HG03457 (cell line): ENCODE results near the gene WDR7.

Source experiments
- ATAC-seq: cut with Tn5 transposase; IDR thresholded peaks from one replicate; pipeline ENCODE4 v1.9.1; 2021; ENCODE audit warnings: moderate number of reproducible peaks; ENCODE audit not compliant: unreplicated experiment

The WDR7 gene

GRCh38 chr18:56721031-56721430, 69.9 kb downstream of the WDR7 start:
- no peak for ATAC-seq

DNA sequence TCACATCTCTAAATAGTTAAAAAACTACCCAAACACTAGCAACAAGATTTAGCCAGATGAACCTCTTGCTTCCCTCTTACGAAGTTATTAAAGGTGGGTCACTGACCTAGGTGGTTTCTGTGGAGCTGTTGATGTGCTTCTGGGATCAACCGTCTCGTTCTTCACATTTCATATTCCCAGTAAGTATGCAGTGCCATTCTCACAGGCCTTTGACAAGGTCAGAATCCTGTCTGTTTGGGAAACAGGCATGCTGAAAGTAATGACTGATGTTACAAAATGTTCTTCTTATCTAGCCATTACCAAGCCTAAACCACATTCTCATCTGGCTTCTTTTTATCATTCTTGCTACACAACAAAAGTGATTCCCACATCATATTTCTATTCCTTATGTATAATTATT, 70.3 kb downstream of the WDR7 start:
- ATAC-seq: no peak

GRCh38 chr18:56722518-56722917, 71.4 kb downstream of the WDR7 start:
- no peak for ATAC-seq

DNA sequence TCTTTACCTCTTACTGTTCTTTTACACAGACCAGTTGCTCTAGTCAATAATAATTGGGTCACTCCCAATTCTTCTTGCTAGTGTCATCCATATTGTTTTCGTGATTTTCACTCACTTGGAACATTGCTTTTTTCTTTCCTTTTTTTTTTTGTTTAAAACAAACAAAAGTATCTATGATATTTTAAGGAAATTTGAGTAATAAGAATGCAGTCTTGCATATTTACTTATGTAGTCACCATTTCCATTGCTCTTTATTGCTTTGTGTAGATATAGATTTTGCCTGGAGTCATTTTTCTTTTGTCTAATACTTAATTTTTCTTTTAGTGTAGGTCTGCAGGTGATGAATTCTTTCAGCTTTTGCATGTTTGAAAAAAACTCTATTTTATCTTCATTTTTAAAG, 71.9 kb downstream of the WDR7 start:
- no peak for ATAC-seq

GRCh38 chr18:56723706-56724105, 72.5 kb downstream of the WDR7 start:
- no peak for ATAC-seq

- no peak for ATAC-seq
These were observed 75.7 kb downstream of the WDR7 start for GRCh38 chr18:56726906-56727305.

DNA sequence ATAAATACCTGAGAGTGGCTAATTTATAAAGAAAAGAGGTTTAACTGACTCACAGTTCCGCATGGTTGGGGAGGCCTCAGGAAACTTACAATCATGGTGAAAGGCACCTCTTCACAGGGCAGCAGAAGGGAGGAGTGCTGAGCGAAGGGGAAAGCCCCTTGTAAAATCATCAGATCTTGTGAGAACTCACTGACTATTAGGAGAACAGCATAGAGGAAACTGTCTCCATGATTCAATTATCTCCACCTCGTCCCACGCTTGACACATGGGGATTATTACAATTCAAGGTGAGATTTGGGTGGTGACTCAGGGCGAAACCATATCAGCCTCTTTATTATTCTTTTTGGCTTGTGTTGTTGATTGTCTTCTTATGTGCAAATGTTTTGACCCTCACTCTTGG, 76.2 kb downstream of the WDR7 start:
- ATAC-seq: no peak

DNA sequence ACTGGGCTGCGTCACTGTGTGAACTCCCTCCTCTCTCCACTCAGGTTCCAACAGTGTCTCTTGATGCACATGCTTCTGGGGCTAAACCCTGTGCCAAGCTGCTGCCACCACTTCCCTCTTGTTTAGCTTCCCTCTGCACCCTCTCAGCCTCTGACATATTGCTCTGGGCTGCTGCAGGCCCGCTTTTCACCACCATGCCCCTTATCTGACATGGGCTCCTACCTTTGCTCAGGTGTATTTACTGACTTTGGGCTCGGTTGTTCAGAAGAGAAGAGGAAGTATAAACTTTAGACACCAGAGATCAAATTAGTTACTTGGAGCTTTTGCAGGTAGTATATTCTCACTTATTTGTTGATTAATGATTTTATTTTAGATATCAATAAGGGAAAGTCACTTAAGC, 77.6 kb downstream of the WDR7 start:
- ATAC-seq: no peak

- ATAC-seq: no peak
These were observed 87.0 kb downstream of the WDR7 start for GRCh38 chr18:56738184-56738583.

DNA sequence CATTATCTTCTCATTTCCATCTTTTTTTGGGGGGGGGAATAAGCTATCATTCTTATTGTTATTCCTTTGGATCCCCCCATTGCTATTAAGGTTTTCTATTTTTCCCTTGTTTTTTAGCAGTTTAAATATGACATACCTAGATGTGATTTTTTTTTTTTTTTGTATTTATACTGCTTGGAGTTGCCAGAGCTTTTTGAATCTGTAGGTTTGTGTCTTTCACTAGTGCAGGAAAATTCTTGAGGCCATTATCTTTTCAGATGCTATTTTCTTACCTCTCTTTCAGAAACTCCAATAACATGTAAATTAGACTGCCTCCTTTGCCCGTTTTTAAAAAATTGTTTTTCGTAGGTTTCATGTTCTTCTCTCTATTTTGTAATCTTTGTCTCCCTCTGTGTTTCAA, 88.6 kb downstream of the WDR7 start:
- ATAC-seq: no peak

DNA sequence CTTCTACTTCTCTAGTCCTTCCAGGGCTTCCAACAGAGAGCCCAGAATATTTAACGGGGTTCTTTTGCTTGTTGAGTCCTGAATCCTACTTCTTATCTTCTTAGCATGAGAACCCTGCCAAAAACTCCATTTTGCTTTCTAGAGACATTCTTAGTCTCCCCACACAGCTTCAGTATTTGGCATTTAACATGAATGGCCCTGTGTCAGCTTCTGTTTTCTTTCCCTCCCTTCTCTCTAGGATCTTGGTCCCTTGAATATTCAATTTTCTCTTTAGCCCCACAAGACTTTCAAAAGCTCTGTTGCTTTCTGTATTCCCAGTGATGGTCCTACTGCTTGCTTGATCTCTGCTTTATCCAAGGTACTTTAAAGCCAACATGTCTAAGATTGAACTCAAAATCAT, 89.5 kb downstream of the WDR7 start:
- no peak for ATAC-seq

- ATAC-seq: no peak
These were observed 90.5 kb downstream of the WDR7 start for GRCh38 chr18:56741685-56742084.

DNA sequence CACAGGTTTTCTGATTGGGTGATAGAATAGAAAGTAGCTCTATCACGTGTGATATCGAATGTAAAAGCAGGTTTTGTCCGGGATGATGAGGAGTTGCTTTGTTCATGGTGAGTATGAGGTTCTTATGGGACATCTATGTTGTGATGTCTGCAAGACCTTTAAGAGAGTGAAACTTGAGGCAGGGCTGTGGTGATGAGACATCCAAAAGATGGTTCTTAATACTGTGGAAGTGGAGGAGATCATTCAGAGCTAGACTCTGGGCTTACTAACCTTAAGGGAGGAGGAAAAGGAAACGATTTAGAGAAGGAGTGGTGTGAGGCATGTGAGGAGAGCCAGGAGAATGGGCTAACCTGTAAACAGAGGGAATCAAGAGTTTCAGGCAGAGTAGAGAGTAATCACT, 92.0 kb downstream of the WDR7 start:
- ATAC-seq: no peak

DNA sequence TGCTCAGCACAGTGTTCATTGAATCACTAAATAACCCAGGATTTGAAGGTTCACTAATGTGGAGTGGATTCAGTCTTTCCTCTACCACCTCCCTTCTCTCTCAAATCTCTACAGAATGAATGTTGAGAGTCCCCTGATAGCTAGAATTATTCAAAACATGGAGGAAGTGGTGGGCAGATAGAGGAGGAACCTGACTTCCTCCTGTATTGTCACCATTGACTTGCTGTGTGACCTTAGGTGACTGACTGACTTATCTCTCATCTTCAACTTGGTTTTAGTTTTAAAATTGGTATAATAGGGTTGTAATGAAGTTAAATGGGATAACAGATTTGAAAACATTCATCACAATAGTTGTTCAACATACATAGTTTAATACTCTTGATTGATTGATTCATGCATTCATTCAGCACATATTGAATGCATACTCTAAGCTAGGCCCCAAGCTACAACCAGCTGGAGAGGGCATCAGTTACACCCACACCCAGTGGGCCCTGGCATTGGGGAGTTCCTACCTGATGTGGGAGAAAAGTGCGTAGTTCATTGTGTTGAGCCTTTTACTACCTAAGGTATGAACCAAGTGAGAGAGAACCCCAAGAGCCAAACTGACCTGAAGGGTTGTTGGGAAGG, 96.0 kb downstream of the WDR7 start:
- ATAC-seq: no peak

DNA sequence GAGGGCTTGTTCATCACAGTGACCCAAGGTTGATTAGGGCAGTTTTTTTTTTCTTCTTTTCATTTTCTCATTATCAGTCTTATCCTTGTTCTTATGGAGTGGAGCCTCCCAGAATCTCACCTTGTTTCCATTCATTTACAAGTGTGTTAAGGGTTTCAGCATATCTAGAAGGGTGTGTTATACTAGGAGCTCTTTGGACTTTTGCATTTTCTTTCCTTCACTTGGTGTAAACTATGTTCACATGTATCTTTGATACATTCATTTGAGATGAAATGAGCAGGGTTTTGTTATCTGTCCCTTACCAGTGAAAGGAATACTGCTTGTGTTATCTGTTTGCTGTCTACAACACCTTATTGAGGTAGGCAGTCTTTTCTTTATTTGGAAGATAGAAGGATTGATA, 96.7 kb downstream of the WDR7 start:
- no peak for ATAC-seq

GRCh38 chr18:56748698-56749268, 97.6 kb downstream of the WDR7 start:
- no peak for ATAC-seq

DNA sequence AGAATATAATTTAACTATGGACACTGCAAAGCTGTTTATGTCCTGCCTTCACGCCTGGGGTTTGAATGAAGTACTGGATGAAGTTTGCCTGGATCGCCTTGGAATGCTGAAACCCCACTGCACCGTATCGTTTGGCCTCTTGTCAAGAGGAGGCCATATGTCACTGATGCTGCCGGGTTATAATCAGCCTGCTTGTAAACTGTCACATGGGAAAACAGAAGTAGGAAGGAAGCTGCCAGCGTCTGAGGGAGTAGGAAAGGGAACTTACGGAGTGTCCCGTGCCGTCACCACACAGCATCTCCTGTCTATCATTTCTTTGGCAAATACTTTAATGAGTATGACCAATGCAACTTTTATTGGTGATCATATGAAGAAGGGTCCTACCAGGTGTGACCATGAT, 105.8 kb downstream of the WDR7 start:
- ATAC-seq: no peak

DNA sequence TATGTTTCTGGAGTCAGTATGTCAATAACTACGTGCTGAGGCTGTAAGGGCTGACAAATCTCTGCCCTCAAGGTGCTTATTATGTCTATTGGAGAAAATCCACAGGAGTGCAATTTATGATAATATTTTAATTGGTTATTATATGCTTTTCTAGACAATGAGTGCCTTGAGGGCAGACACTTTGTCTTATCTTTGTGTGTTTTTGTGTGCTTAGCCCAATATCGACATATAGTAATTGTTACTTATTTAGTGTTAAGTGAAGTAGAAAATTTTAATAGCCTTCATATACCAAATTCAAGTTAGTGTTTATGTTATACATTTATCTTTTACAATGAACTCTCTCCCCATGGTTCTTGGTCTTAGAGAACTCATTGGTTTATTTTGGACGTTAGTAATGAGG, 118.9 kb downstream of the WDR7 start:
- ATAC-seq: no peak

GRCh38 chr18:56770873-56771272, 119.7 kb downstream of the WDR7 start:
- no peak for ATAC-seq

DNA sequence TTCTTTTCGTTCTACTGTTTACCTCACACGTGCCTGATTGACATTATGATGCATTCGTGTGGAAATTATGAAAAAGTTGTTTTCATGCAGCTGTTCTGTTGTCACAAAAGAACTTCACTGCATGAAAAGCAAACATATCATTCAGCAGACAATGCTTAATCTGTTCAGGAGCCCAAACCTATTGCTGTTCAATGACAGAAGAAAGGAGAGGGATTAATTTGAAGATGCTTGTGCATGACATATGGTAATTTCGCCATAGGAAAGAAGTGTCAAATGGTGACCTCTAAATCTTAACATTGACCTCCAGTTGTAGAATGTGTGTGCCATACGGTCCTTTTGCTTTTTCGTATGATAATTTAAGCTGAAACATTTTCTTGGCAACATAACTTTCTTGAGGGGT, 124.5 kb downstream of the WDR7 start:
- ATAC-seq: no peak

DNA sequence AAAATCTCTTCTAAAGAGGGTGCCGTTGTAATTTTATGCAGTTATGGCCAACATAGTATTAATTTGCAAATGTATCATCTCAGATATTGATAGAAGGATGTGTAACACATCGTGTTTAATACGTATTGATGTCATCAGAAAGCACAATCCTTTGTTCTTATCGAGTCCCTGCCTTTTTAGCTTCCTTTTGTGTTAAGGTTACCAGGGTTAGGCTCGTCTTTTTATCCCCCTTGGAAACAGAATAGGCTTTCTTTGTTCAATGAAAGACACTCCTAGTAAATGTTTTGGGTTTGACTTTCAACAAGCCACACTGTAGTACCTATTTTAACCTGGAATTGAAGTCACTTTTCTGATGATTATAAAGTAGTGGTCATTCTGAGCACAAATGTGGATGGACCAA, 136.2 kb downstream of the WDR7 start:
- no peak for ATAC-seq

DNA sequence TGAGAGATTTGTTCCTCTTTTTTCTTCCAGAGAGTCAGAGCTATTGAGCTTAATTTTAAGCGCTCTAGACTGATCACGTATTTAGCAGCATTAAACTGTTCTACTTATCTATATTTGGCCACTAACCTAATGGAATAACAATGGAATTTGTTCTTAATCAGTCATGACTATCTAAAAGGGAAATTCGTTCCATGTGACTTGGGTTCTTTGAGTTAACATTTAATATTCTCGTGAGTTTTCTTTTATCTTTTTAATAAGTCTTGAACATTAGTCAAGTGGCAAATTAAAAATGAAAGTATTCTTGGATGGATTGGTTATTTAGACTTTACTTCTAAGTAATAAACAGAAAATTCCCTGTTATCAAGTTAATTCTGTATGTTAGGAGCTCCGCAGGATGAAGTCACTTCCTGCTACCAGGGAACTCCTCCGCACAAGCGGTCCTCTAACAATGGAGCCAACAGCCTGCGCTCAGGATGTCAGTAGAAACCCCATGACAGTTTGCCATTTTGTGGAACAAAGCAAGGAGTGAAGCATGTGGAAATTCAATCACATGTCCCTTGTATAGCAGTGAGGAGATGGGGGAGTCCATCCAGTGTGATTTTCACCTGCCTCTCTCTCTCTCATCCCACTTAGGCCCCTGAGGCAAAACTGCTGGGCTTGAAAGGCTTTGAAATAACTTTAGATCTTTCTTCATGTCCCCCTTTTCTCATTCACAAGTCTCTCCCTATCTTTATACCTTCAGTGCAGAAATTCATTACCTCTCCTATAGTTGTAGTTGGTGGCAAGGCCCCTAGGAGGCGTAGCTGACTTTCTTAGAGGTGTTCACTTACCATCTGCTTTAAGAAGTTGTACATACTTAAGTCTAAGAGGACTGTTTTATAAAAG, 138.1 kb downstream of the WDR7 start:
- ATAC-seq: no peak

- no peak for ATAC-seq
These were observed 138.7 kb downstream of the WDR7 start for GRCh38 chr18:56789889-56790180.
